SK-N-SH (cell line): ENCODE results near the gene PGAM2. TPM values are rescaled to one million over a fixed set of nuclear protein-coding genes. Genes with fewer than 3 reads are reported as not detected.

Experiments
- CTCF ChIA-PET: fragments of 300-600, 350-600 bp; formaldehyde crosslinking; extraction: SDS; loops from one replicate; lab custom pipeline; 2021; lab: Yijun Ruan, JAX
- POLR2A ChIA-PET: fragments of 350-600 bp; sonication (Branson Sonifier 250); formaldehyde crosslinking; extraction: SDS; loops from one replicate; lab custom pipeline; 2020; ENCODE audit warnings: antibody characterized with exemption, inconsistent platforms; lab: Yijun Ruan, JAX
- DNase-seq: peaks from one replicate; pipeline ENCODE4 v3.0.0; 2012
- H2AFZ ChIP-seq: fragments of 200-600 bp; sonication (generic); 2 replicates; pipeline ENCODE4 v1.8.1; 2016; ENCODE audit warnings: antibody characterized with exemption, mild to moderate bottlenecking, low read depth
- H3F3A ChIP-seq: fragments of 200-600 bp; sonication (generic); replicated peaks from 2 replicates; pipeline ENCODE3; 2016; ENCODE audit warnings: antibody characterized with exemption, mild to moderate bottlenecking; ENCODE audit not compliant: insufficient read depth
- H3K27ac ChIP-seq, 2 experiments: fragments of 200-500 bp in 1 of 2; fragments of 200-600 bp in 1 of 2; sonication (Bioruptor generic) in 1 of 2; sonication (generic), shearing (Covaris generic) in 1 of 2; 2 replicates each; pipeline versions ENCODE4 v1.5.1 to v1.6.1; 2014 to 2016; ENCODE audit warnings: low read depth in 2 of 2, inconsistent platforms in 1 of 2, low read length in 1 of 2, mild to moderate bottlenecking in 1 of 2, mixed read lengths in 1 of 2
- H3K27me3 ChIP-seq: fragments of 200-600 bp; sonication (generic), shearing (Covaris generic); 2 replicates; pipeline ENCODE4 v1.6.1; 2016; ENCODE audit warnings: mixed run types; ENCODE audit not compliant: insufficient read depth
- H3K36me3 ChIP-seq, 2 experiments: fragments of 200-500 bp in 1 of 2; fragments of 200-600 bp in 1 of 2; sonication (Bioruptor generic) in 1 of 2; sonication (generic) in 1 of 2; replicated peaks in 1 of 2; 2 replicates each; pipeline versions ENCODE3 to v1.5.1; 2014 to 2016; ENCODE audit warnings: low read length in 1 of 2, mild to moderate bottlenecking in 1 of 2; ENCODE audit not compliant: insufficient read depth in 2 of 2, control insufficient read depth in 1 of 2
- H3K4me1 ChIP-seq, 2 experiments: fragments of 200-500 bp in 1 of 2; fragments of 200-600 bp in 1 of 2; sonication (Bioruptor generic) in 1 of 2; sonication (generic), shearing (Covaris generic) in 1 of 2; 2 replicates each; pipeline versions ENCODE4 v1.5.1 to v1.6.1; 2014 to 2016; ENCODE audit warnings: low read depth in 1 of 2, low read length in 1 of 2, mixed run types in 1 of 2; ENCODE audit not compliant: insufficient read depth in 2 of 2, control insufficient read depth in 1 of 2
- H3K4me2 ChIP-seq: fragments of 200-600 bp; sonication (generic), shearing (Covaris generic); 2 replicates; pipeline ENCODE4 v1.6.1; 2017; ENCODE audit warnings: mixed run types
- H3K4me3 ChIP-seq, 2 experiments: fragments of 200-500 bp in 1 of 2; fragments of 200-600 bp in 1 of 2; sonication (Bioruptor generic) in 1 of 2; sonication (generic), shearing (Covaris generic) in 1 of 2; 2 replicates each; pipeline versions ENCODE4 v1.5.1 to v1.8.1; 2014 to 2016; ENCODE audit warnings: low read depth in 2 of 2, inconsistent platforms in 1 of 2, low read length in 1 of 2, mild to moderate bottlenecking in 1 of 2, mixed read lengths in 1 of 2, moderate library complexity in 1 of 2
- H3K79me2 ChIP-seq: fragments of 200-600 bp; sonication (generic); 2 replicates; pipeline ENCODE4 v1.8.1; 2017; ENCODE audit warnings: mild to moderate bottlenecking; ENCODE audit not compliant: insufficient read depth
- H3K9ac ChIP-seq: fragments of 200-600 bp; sonication (generic); 2 replicates; pipeline ENCODE4 v1.6.1; 2017; ENCODE audit warnings: mixed run types
- H3K9me2 ChIP-seq: fragments of 200-600 bp; sonication (generic); 2 replicates; pipeline ENCODE4 v1.6.1; 2017; ENCODE audit warnings: mixed run types
- H3K9me3 ChIP-seq: fragments of 200-600 bp; sonication (generic); 2 replicates; pipeline ENCODE4 v1.6.1; 2017; ENCODE audit warnings: mixed run types, mild to moderate bottlenecking, moderate library complexity
- H4K20me1 ChIP-seq: fragments of 200-600 bp; sonication (generic); 2 replicates; pipeline ENCODE4 v1.6.1; 2017; ENCODE audit warnings: mild to moderate bottlenecking, mixed run types; ENCODE audit not compliant: insufficient read depth
- CHD2 ChIP-seq: fragments of 150-350 bp; IDR thresholded peaks from 2 replicates; pipeline ENCODE4 v1.6.1; 2018; ENCODE audit warnings: low read length; ENCODE audit not compliant: partially characterized antibody
- EP300 ChIP-seq, 2 experiments: IDR thresholded peaks; 2 replicates each; pipeline versions ENCODE4 v1.4.0 to v1.6.1; 2012; ENCODE audit warnings: borderline replicate concordance in 1 of 2, low read depth in 1 of 2, low read length in 1 of 2
- EZH2phosphoT487 ChIP-seq: fragments of 200-600 bp; sonication (generic); IDR thresholded peaks from 2 replicates; pipeline ENCODE4 v1.6.1; 2017; ENCODE audit warnings: low read depth, mixed run types, mild to moderate bottlenecking, antibody characterized with exemption, moderate library complexity, borderline replicate concordance
- JUND ChIP-seq: IDR thresholded peaks from 2 replicates; pipeline ENCODE4 v1.4.0; 2012
- MEF2A ChIP-seq: IDR thresholded peaks from 2 replicates; pipeline ENCODE4 v1.4.0; 2012; ENCODE audit warnings: low read depth, borderline replicate concordance
- POLR2AphosphoS5 ChIP-seq: IDR thresholded peaks from 2 replicates; pipeline ENCODE4 v1.6.1; 2012; ENCODE audit warnings: low read depth, low read length
- RAD21 ChIP-seq: IDR thresholded peaks from 2 replicates; pipeline ENCODE4 v1.6.1; 2012; ENCODE audit warnings: mild to moderate bottlenecking, low read length
- TCF12 ChIP-seq: IDR thresholded peaks from 2 replicates; pipeline ENCODE4 v1.4.0; 2012
- WGBS: methylation state at CpG from one replicate; pipeline ENCODE4 v1.1.6; 2017; ENCODE audit warnings: low lambda C conversion rate; 5-methylcytosine and 5-hydroxymethylcytosine counted together
- polyA plus RNA-seq, 3 experiments: library from polyadenylated mRNA; depleted of rRNA; stranded (reverse); fragments of >200 nt; gene quantifications; 2 replicates each; pipeline ENCODE4 v1.2.3, GENCODE V29; 2012
- TF ChIP-seq, protein P1 (sequence below): IDR thresholded peaks from 2 replicates; pipeline ENCODE4 v1.4.0; 2012; ENCODE audit warnings: low read depth, borderline replicate concordance
- TF ChIP-seq, protein P2 (sequence below): IDR thresholded peaks from 2 replicates; pipeline ENCODE4; 2012
- TF ChIP-seq, protein P3 (sequence below): IDR thresholded peaks from 2 replicates; pipeline ENCODE4 v1.4.0; 2012; ENCODE audit warnings: low read depth, borderline replicate concordance
- TF ChIP-seq, protein P4 (sequence below): fragments of 150-350 bp; IDR thresholded peaks from 2 replicates; pipeline ENCODE4 v1.6.1; 2017; ENCODE audit warnings: antibody characterized with exemption, low read length, low read depth, borderline replicate concordance

The PGAM2 gene
- polyA plus RNA-seq, 1 of the 3 experiments (the other 2 are of a cell fraction) = 0.79 TPM

DNA sequence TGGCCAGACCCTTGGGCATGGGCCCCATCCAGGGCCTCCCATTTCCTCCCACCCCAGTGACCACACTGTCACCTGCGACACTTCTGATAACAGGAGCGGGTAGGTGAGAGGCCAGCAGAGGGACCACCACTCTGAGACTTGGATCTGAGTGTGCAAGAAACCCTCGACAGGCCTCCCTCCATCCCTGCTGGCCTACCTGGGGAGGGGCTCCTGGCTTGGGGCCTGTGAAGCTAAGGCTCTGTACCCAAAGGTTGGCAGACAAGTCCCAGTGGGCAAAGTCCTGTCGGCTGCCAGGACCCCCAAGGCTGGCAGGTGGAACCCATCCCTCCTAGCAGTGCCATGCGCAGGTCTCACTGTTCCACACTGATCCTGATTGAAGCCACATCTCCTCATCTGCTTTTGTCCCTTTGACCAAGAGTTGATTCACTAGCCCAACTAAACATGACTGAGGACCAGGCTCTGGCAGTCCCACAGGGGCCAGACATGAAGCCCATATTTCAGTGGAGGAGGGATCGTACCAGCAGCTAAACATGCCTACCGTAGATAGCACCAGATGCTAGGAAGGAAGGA, 1.2 kb upstream of the PGAM2 start:
- H2AFZ ChIP-seq = no peak overlapping the region
- DNase-seq = no peak
- no peaks in the 10 kb centered on the region for H3K9me2 ChIP-seq
- 93% methylated on average over 7 of the region's 7 CpGs for WGBS
- H3K9ac ChIP-seq = no peak overlapping the region
- H3F3A ChIP-seq = peaks cover 40% of the 10 kb centered on the region
- TF ChIP-seq EP300 (IDR thresholded peaks at IDR 0.05; ENCODE audit: borderline replicate concordance in 1 of 2, low read depth in 1 of 2, low read length in 1 of 2) (no peak), JUND (peak; percentile 9; the same call in 1 of the 2 replicates), POLR2AphosphoS5 (peak; percentile 3; the same call in 1 of the 2 replicates), CHD2 (peak; percentile 9), MEF2A (no peak), EZH2phosphoT487 (no peak), RAD21 (no peak)
- TF ChIP-seq, protein P1, sequence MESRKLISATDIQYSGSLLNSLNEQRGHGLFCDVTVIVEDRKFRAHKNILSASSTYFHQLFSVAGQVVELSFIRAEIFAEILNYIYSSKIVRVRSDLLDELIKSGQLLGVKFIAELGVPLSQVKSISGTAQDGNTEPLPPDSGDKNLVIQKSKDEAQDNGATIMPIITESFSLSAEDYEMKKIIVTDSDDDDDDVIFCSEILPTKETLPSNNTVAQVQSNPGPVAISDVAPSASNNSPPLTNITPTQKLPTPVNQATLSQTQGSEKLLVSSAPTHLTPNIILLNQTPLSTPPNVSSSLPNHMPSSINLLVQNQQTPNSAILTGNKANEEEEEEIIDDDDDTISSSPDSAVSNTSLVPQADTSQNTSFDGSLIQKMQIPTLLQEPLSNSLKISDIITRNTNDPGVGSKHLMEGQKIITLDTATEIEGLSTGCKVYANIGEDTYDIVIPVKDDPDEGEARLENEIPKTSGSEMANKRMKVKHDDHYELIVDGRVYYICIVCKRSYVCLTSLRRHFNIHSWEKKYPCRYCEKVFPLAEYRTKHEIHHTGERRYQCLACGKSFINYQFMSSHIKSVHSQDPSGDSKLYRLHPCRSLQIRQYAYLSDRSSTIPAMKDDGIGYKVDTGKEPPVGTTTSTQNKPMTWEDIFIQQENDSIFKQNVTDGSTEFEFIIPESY = no peak
- TF ChIP-seq, protein P2, sequence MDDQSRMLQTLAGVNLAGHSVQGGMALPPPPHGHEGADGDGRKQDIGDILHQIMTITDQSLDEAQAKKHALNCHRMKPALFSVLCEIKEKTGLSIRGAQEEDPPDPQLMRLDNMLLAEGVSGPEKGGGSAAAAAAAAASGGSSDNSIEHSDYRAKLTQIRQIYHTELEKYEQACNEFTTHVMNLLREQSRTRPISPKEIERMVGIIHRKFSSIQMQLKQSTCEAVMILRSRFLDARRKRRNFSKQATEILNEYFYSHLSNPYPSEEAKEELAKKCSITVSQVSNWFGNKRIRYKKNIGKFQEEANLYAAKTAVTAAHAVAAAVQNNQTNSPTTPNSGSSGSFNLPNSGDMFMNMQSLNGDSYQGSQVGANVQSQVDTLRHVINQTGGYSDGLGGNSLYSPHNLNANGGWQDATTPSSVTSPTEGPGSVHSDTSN = 0 out of 2 replicates have a peak, but pooled peaks have one; percentile 2
- TF ChIP-seq, protein P3, sequence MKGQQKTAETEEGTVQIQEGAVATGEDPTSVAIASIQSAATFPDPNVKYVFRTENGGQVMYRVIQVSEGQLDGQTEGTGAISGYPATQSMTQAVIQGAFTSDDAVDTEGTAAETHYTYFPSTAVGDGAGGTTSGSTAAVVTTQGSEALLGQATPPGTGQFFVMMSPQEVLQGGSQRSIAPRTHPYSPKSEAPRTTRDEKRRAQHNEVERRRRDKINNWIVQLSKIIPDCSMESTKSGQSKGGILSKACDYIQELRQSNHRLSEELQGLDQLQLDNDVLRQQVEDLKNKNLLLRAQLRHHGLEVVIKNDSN = no peak
- no peaks in the 10 kb centered on the region for H3K9me3 ChIP-seq
- peaks cover 0 to 11% of the 10 kb centered on the region in 2 experiments for H3K36me3 ChIP-seq
- no peak overlapping the region for H3K4me3 ChIP-seq
- ChIA-PET POLR2A (interaction anchor here (1.0 to 1.9 kb wide), 9 partner anchors 8 to 134 kb away, joined by 3 to 11 read pairs (median 5); partner anchors contain the start of genes DBNL and YKT6), CTCF (interaction anchor here (0.8 to 2.6 kb wide), 4 partner anchors 9 to 130 kb away, joined by 3 to 21 read pairs (median 4); partner anchors contain the start of gene DBNL)
- H3K4me1 ChIP-seq = peaks cover 4 to 43% of the 10 kb centered on the region in 2 experiments
- no peaks in the 10 kb centered on the region for H3K79me2 ChIP-seq
- no peaks in the 10 kb centered on the region for H4K20me1 ChIP-seq
- no peak overlapping the region for H3K4me2 ChIP-seq
- no peaks in the 10 kb centered on the region for H3K27me3 ChIP-seq
- H3K27ac ChIP-seq = no peak overlapping the region; a peak in 1 of 4 replicates

DNA sequence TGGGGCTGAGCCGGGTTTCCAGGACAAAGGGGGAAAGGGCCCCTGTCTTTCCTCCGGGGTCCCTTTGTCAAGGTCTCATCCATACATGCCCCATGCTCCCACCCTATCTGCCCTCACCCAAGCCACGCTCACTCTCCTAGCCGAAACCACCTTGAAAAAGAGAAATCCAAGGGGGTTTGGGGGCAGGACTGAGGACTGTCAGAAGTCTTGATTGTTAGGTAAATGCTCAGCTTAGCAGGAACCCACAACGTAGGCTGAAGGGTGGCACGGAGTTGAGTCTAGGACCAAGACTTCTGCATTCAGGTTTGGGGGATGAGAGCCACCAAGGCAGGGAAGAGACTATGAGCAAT, 719 bp upstream of the PGAM2 start:
- TF ChIP-seq RAD21 = no peak
- no peak for TF ChIP-seq MEF2A
- TF ChIP-seq, protein P4, sequence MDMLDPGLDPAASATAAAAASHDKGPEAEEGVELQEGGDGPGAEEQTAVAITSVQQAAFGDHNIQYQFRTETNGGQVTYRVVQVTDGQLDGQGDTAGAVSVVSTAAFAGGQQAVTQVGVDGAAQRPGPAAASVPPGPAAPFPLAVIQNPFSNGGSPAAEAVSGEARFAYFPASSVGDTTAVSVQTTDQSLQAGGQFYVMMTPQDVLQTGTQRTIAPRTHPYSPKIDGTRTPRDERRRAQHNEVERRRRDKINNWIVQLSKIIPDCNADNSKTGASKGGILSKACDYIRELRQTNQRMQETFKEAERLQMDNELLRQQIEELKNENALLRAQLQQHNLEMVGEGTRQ = 0 out of 2 replicates have a peak, but pooled peaks have one; percentile 4
- TF ChIP-seq POLR2AphosphoS5 = peak; percentile 70; the same call in 1 of the 2 replicates
- no peak for TF ChIP-seq TCF12
- ChIA-PET CTCF (interaction anchor here (0.6 to 1.3 kb wide), 2 partner anchors 9 to 21 kb away, joined by 3 to 4 read pairs; partner anchors contain the start of gene DBNL), POLR2A (interaction anchor here (1.0 to 1.9 kb wide), 6 partner anchors 9 to 57 kb away, joined by 4 to 11 read pairs (median 4); partner anchors contain the start of genes DBNL and POLD2)
- DNase-seq = no peak
- Histone ChIP-seq H4K20me1 (no peaks in the 10 kb centered on the region), H3K4me2 (no peak overlapping the region), H3K4me3 (no peak overlapping the region), H3K4me1 (peaks cover 4 to 43% of the 10 kb centered on the region in 2 experiments), H2AFZ (no peak overlapping the region), H3F3A (peaks cover 39% of the 10 kb centered on the region), H3K9me3 (no peaks in the 10 kb centered on the region), H3K9ac (no peak overlapping the region), H3K27me3 (no peaks in the 10 kb centered on the region), H3K27ac (peak overlapping the region in 1 of 2 experiments; percentile 18; a peak in 1 of 4 replicates), H3K79me2 (no peaks in the 10 kb centered on the region), H3K36me3 (peaks cover 1 to 16% of the 10 kb centered on the region in 2 experiments), H3K9me2 (no peaks in the 10 kb centered on the region)
- 86% methylated on average over 6 of the region's 6 CpGs for WGBS
